ENCODE measurements around the gene NFYB. TPM values are rescaled to one million over a fixed set of nuclear protein-coding genes. Genes with fewer than 3 reads are reported as not detected.
"Not testable (repeated sequence)": the region's sequence is repeated elsewhere in the genome, so short reads cannot be mapped to it uniquely, and the experiment has no call there.

Gene NFYB
- total RNA-seq, 1 donor from 2014 or later: 37.7 TPM

DNA sequence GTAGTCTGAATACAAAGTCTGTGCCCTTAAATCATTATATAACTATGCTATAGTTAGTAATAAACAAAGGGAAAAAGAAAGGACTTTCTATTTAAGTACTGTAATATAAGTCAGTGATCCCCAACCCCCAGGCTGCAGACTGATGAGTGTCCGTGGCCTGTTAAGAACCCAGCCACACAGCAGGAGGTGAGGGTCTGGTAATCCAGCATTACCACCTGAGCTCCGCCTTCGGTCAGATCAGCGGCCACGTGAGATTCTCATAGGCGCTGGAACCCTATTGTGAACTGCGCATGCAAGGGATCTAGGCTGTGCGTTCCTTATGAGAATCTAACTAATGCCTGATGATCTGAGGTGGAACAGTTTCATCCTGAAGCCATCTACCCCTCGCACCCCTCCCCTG, 15.7 kb downstream of the NFYB start:
- Histone ChIP-seq H3K4me1 (no peaks in the 10 kb centered on the region), H3K27ac (no peak overlapping the region), H3K27me3 (no peaks in the 10 kb centered on the region), H3K4me3 (no peak overlapping the region), H3K9me3 (no peaks in the 10 kb centered on the region), H3K36me3 (peaks cover 97% of the 10 kb centered on the region)
- intact Hi-C loops (cut with DNase I): no loop called here
- ATAC-seq: no peak
- no peak for DNase-seq
- TF ChIP-seq, protein P1, sequence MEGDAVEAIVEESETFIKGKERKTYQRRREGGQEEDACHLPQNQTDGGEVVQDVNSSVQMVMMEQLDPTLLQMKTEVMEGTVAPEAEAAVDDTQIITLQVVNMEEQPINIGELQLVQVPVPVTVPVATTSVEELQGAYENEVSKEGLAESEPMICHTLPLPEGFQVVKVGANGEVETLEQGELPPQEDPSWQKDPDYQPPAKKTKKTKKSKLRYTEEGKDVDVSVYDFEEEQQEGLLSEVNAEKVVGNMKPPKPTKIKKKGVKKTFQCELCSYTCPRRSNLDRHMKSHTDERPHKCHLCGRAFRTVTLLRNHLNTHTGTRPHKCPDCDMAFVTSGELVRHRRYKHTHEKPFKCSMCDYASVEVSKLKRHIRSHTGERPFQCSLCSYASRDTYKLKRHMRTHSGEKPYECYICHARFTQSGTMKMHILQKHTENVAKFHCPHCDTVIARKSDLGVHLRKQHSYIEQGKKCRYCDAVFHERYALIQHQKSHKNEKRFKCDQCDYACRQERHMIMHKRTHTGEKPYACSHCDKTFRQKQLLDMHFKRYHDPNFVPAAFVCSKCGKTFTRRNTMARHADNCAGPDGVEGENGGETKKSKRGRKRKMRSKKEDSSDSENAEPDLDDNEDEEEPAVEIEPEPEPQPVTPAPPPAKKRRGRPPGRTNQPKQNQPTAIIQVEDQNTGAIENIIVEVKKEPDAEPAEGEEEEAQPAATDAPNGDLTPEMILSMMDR (IDR thresholded peaks at IDR 0.05): no peak

DNA sequence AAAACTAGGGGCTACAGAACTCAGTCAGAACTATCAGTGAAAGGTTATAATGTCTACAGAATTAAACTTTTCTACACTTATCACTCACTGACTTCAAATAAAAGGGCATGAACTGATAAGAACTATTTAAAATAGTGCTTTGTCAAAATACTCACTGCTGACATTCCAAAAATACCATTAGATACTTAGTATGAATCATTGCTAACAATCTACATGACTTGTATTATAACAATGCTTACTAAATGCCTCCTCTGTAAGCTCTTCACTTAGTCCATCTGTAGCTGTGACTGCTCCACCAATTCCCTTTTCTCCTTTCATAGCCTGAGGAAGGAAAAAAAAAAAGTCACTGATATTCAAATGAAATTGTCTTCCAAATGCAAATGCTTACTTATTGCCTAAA, 17.0 kb downstream of the NFYB start:
- H3K27me3 ChIP-seq: no peaks in the 10 kb centered on the region
- peaks cover 91% of the 10 kb centered on the region for H3K36me3 ChIP-seq
- H3K4me1 ChIP-seq: no peaks in the 10 kb centered on the region
- TF ChIP-seq, protein P1 (IDR thresholded peaks at IDR 0.05): no peak
- ATAC-seq (peak; percentile 50), DNase-seq (no peak)
- intact Hi-C loops (cut with DNase I): no loop called here
- no peaks in the 10 kb centered on the region for H3K9me3 ChIP-seq
- no peak overlapping the region for H3K4me3 ChIP-seq
- H3K27ac ChIP-seq: no peak overlapping the region

DNA sequence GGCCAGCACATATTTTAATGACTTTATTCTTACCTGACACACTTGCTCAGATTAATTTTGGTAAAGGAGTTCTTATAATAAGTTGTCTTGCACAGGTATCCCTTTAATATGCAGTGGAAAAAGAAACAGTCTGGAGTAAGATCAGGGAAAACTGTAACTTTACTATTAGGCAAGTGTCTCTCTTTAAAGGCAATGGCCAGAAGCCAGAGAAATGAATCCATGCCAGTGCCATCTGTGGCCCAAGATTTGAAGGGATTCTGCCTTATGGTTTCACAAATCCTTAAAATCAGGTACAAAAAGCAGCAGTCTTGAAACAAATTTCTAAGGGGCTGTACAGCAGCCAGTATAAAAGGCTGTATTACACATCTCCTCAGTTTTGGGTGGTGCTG, 22.4 kb downstream of the NFYB start:
- no peaks in the 10 kb centered on the region for H3K9me3 ChIP-seq
- no peak overlapping the region for H3K4me3 ChIP-seq
- H3K27me3 ChIP-seq: no peaks in the 10 kb centered on the region
- ATAC-seq: no peak
- intact Hi-C loops (cut with DNase I): no loop called here
- peaks cover 44% of the 10 kb centered on the region for H3K36me3 ChIP-seq
- H3K27ac ChIP-seq: no peak overlapping the region
- no peaks in the 10 kb centered on the region for H3K4me1 ChIP-seq
- no peak for DNase-seq
- TF ChIP-seq, protein P1 (IDR thresholded peaks at IDR 0.05): no peak

DNA sequence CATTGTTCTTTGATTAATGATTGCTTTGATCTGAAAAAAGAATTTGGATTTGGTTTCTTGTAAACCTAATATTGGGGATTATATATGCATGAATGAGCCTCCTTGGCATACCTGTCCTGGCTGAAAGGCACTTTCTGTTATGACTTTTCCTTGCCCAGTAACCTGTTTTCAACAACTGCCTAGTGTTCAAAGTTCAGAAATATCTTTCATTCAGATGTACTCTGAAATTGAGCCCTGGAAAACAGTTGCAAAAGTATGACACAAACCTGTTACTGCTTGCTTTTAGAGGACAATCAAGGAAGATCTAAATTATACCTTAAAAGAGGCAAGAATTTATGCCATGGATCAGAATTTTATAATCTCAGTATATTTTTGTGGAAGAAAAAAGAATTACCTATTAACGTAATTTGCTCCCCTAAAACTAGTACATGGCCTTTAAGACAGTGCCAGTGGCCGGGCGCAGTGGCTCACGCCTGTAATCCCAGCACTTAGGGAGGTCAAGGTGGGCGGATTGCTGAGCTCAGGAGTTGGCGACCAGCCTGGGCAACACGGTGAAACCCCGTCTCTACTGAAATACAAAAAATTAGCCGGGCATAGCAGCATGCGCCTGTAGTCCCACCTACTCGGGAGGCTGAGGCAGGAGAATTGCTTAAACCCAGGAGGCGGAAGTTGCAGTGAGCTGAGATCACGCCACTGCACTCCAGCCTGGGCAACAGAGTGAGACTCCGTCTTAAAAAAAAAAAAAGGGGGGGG, 23.0 kb downstream of the NFYB start:
- H3K4me3 ChIP-seq; H3K27ac ChIP-seq; DNase-seq; intact Hi-C loops (cut with DNase I); H3K4me1 ChIP-seq; ATAC-seq; H3K9me3 ChIP-seq; H3K27me3 ChIP-seq: not testable (repeated sequence)
- H3K36me3 ChIP-seq: peaks cover 38% of the 10 kb centered on the region

DNA sequence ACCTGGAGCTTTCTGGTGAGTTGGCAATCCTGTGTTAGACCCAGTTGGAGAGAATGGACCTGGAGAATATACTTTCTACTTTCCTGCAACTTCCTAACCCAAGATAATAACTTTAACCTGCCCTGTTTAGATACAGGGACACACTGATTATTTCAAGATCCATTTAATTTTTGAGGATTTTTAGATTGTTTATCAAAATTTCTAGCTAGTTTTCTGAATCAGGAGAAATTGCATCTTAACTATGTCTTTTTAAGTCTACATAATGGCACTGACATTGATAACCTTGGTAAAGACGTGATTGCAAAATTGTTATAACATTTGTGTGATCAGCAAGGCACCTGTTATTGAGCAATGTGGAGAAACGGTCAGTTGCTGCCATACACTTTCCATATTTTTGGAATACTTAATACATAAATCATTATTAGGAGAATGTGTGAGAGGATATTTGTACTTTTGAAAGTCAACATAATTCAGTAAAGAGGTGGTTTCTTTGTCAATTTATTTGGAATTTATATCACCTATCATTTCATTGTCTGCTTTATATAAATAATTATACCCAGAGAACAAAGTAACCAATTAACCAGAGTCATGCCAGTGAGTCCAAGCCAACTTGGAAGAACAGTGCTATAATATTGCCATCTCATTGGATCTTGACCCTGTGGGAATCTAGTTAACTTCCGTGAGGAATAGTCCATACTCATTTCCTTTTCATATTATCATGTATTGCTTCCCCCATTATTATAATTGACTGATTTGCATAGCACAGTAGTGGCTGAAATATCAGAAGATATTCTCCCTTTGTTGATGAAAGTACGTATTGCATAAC, 28.4 kb downstream of the NFYB start:
- H3K27me3 ChIP-seq: no peaks in the 10 kb centered on the region
- no peak for DNase-seq
- H3K4me1 ChIP-seq: peaks cover 8% of the 10 kb centered on the region
- no peak for ATAC-seq
- peaks cover 6% of the 10 kb centered on the region for H3K36me3 ChIP-seq
- TF ChIP-seq, protein P1 (IDR thresholded peaks at IDR 0.05): no peak
- intact Hi-C loops (cut with DNase I): no loop called here
- no peaks in the 10 kb centered on the region for H3K9me3 ChIP-seq
- no peak overlapping the region for H3K27ac ChIP-seq
- no peak overlapping the region for H3K4me3 ChIP-seq

DNA sequence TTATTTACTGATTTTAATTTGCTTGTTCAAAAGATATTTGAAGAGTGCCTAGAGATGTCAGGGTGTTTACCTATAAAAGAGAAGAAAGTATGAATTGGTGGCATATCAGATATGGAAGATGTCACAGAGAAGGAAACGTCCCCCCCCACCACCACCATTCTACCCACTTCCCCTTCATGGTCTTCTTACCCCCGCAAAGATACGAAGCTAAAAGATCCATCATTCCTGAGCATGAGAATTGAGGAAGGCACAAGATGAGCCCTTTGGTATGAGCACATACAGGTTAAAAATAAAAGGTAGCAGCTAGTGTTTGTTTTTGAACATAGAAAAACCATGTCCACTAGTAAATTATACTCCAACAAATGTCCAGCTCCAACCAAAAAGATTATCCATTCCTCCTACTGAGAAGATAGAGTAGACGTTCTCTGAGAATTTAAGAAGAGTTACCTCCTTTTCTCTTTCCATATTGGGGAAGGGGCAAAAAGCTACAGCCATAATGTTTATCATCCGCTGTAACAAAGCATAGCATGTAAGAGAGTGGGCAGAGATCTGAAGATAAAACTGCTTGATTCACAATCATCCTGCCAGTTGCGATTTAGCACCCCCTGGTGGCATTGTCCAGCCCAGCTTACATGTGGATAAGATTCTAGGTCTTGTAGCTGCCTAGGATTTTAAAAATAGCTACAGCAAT, 29.1 kb downstream of the NFYB start:
- Histone ChIP-seq H3K4me3 (no peak overlapping the region), H3K27me3 (no peaks in the 10 kb centered on the region), H3K27ac (no peak overlapping the region), H3K36me3 (peaks cover 6% of the 10 kb centered on the region), H3K9me3 (no peaks in the 10 kb centered on the region), H3K4me1 (peaks cover 8% of the 10 kb centered on the region)
- ATAC-seq: peak; percentile 94
- TF ChIP-seq, protein P1 (IDR thresholded peaks at IDR 0.05): peak; percentile 93
- intact Hi-C loops (cut with DNase I): no loop called here
- DNase-seq: peak; percentile 78
